Liver (tissue), 3 donors: Measurements from ENCODE around the gene HMGB2.

Source experiments
- CTCF ChIP-seq: fragments of 150-350 bp; IDR thresholded peaks from 2 replicates; pipeline ENCODE4 v1.5.1; 2017; ENCODE audit warnings: improper control_type of control experiment, low read depth, low read length; ENCODE audit not compliant: missing input control
- EGR1 ChIP-seq, 2 donors: IDR thresholded peaks; 2 replicates each; pipeline ENCODE4 v1.6.1; 2016 to 2018; ENCODE audit warnings: antibody characterized with exemption in 2 of 2, low read depth in 2 of 2
- FOXA1 ChIP-seq: IDR thresholded peaks from 2 replicates; pipeline ENCODE4 v1.6.1; 2016; ENCODE audit warnings: antibody characterized with exemption
- FOXA2 ChIP-seq: IDR thresholded peaks from 2 replicates; pipeline ENCODE4 v1.6.1; 2016; ENCODE audit warnings: antibody characterized with exemption
- HNF4A ChIP-seq, 2 donors: conservative IDR thresholded peaks; 2 replicates each; pipeline ENCODE4 v1.6.1; 2016; ENCODE audit warnings: antibody characterized with exemption in 2 of 2, mild to moderate bottlenecking in 2 of 2
- JUND ChIP-seq, 2 donors: IDR thresholded peaks; 2 replicates each; pipeline ENCODE4 v1.6.1; 2016; ENCODE audit warnings: antibody characterized with exemption in 2 of 2
- MAX ChIP-seq: IDR thresholded peaks from 2 replicates; pipeline ENCODE4 v1.6.1; 2016; ENCODE audit warnings: antibody characterized with exemption
- RAD21 ChIP-seq, 2 donors: IDR thresholded peaks; 2 replicates each; pipeline ENCODE4 v1.6.1; 2016; ENCODE audit warnings: antibody characterized with exemption in 2 of 2, mild to moderate bottlenecking in 2 of 2
- SP1 ChIP-seq: IDR thresholded peaks from 2 replicates; pipeline ENCODE4 v1.6.1; 2018; ENCODE audit warnings: antibody characterized with exemption, mild to moderate bottlenecking
- YY1 ChIP-seq: IDR thresholded peaks from 2 replicates; pipeline ENCODE4 v1.6.1; 2016; ENCODE audit warnings: antibody characterized with exemption, mild to moderate bottlenecking
- TF ChIP-seq, protein P1 (sequence below): IDR thresholded peaks from 2 replicates; pipeline ENCODE4 v1.6.1; 2016; ENCODE audit warnings: antibody characterized with exemption, mild to moderate bottlenecking
- donor health status: healthy.
- donor health status: healthy.

DNA sequence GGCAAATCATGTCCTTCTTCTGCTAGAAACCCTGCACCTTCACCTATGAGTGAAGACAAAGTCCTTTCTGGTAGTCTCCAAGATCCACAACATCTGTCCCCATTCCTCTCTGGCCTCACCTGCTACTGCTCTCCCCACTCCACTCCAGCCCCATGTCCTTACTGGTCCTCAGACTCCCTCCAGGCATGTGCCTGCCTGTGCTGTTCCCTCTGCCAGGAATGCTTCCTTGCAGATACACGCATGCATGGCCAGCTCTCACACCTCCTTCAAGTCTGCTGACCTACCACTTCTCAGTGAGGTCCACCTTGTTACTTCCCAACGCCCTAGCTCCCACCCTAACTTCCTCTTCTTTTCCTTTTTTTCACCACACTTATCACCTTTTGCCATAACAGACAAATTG is 18.1 kb downstream of the HMGB2 start:
- no peak for TF ChIP-seq CTCF
- TF ChIP-seq MAX: no peak
- no peak for TF ChIP-seq FOXA1
- TF ChIP-seq YY1: no peak
- no peak for TF ChIP-seq HNF4A (conservative IDR thresholded peaks at IDR 0.05)
- no peak for TF ChIP-seq SP1
- TF ChIP-seq, protein P1, sequence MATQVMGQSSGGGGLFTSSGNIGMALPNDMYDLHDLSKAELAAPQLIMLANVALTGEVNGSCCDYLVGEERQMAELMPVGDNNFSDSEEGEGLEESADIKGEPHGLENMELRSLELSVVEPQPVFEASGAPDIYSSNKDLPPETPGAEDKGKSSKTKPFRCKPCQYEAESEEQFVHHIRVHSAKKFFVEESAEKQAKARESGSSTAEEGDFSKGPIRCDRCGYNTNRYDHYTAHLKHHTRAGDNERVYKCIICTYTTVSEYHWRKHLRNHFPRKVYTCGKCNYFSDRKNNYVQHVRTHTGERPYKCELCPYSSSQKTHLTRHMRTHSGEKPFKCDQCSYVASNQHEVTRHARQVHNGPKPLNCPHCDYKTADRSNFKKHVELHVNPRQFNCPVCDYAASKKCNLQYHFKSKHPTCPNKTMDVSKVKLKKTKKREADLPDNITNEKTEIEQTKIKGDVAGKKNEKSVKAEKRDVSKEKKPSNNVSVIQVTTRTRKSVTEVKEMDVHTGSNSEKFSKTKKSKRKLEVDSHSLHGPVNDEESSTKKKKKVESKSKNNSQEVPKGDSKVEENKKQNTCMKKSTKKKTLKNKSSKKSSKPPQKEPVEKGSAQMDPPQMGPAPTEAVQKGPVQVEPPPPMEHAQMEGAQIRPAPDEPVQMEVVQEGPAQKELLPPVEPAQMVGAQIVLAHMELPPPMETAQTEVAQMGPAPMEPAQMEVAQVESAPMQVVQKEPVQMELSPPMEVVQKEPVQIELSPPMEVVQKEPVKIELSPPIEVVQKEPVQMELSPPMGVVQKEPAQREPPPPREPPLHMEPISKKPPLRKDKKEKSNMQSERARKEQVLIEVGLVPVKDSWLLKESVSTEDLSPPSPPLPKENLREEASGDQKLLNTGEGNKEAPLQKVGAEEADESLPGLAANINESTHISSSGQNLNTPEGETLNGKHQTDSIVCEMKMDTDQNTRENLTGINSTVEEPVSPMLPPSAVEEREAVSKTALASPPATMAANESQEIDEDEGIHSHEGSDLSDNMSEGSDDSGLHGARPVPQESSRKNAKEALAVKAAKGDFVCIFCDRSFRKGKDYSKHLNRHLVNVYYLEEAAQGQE: no peak
- TF ChIP-seq EGR1 (IDR thresholded peaks at IDR 0.05; ENCODE audit: low read depth in 2 of 2): no peak
- TF ChIP-seq RAD21 (IDR thresholded peaks at IDR 0.05): no peak
- TF ChIP-seq JUND (IDR thresholded peaks at IDR 0.05): no peak
- TF ChIP-seq FOXA2: no peak
